ENCODE measurements around the gene TMEM207. TPM values are rescaled to one million over a fixed set of nuclear protein-coding genes. Genes with fewer than 3 reads are reported as not detected.

TMEM207 gene
- polyA plus RNA-seq, 1 of the 3 experiments (the other 2 are of a cell fraction) = not detected

GRCh38 chr3:190444006-190444405 is 5.7 kb downstream of the TMEM207 start:
- Histone ChIP-seq H3K4me2 (no peak overlapping the region), H3K27me3 (ENCODE audit: insufficient read depth) (peaks cover 5% of the 10 kb centered on the region; the same call in 1 of the 2 replicates), H3K4me1 (ENCODE audit: control insufficient read depth in 1 of 2, insufficient read depth in 2 of 2, low read depth in 1 of 2, low read length in 1 of 2) (no peaks in the 10 kb centered on the region; a peak in 1 of 4 replicates), H3K9me2 (no peaks in the 10 kb centered on the region), H2AFZ (ENCODE audit: low read depth) (no peak overlapping the region), H3K27ac (ENCODE audit: low read depth in 2 of 2, low read length in 1 of 2) (no peak overlapping the region), H3K9me3 (no peaks in the 10 kb centered on the region), H3K36me3 (replicated peaks in 1 of 2; ENCODE audit: control insufficient read depth in 1 of 2, insufficient read depth in 2 of 2, low read length in 1 of 2) (no peaks in the 10 kb centered on the region), H4K20me1 (ENCODE audit: insufficient read depth) (no peaks in the 10 kb centered on the region), H3K79me2 (ENCODE audit: insufficient read depth) (no peaks in the 10 kb centered on the region), H3K9ac (no peak overlapping the region), H3F3A (replicated peaks; ENCODE audit: insufficient read depth) (no peaks in the 10 kb centered on the region), H3K4me3 (ENCODE audit: low read depth in 2 of 2, low read length in 1 of 2) (no peak overlapping the region)
- DNase-seq = no peak
- WGBS (ENCODE audit: low lambda C conversion rate) = 35% methylated on average over 6 of the region's 6 CpGs
- ChIA-PET CTCF (no interaction called here), POLR2A (no interaction called here)
- TF ChIP-seq POLR2AphosphoS5 (IDR thresholded peaks at IDR 0.05; ENCODE audit: low read depth, low read length) (no peak), ZBTB33 (IDR thresholded peaks at IDR 0.05; ENCODE audit: borderline replicate concordance, low read depth) (no peak), SIN3A (IDR thresholded peaks at IDR 0.05; ENCODE audit: borderline replicate concordance, low read depth, low read length) (no peak), PBX3 (IDR thresholded peaks at IDR 0.05) (no peak)

- Histone ChIP-seq H3K4me1 (ENCODE audit: control insufficient read depth in 1 of 2, insufficient read depth in 2 of 2, low read depth in 1 of 2, low read length in 1 of 2) (no peaks in the 10 kb centered on the region; a peak in 1 of 4 replicates), H3K36me3 (replicated peaks in 1 of 2; ENCODE audit: control insufficient read depth in 1 of 2, insufficient read depth in 2 of 2, low read length in 1 of 2) (no peaks in the 10 kb centered on the region), H3K9ac (no peak overlapping the region), H3K27ac (ENCODE audit: low read depth in 2 of 2, low read length in 1 of 2) (no peak overlapping the region), H3K4me3 (ENCODE audit: low read depth in 2 of 2, low read length in 1 of 2) (no peak overlapping the region), H3K9me3 (no peaks in the 10 kb centered on the region), H2AFZ (ENCODE audit: low read depth) (no peak overlapping the region), H3K9me2 (no peaks in the 10 kb centered on the region), H4K20me1 (ENCODE audit: insufficient read depth) (no peaks in the 10 kb centered on the region), H3K79me2 (ENCODE audit: insufficient read depth) (no peaks in the 10 kb centered on the region), H3K4me2 (no peak overlapping the region), H3F3A (replicated peaks; ENCODE audit: insufficient read depth) (no peaks in the 10 kb centered on the region), H3K27me3 (ENCODE audit: insufficient read depth) (peaks cover 5% of the 10 kb centered on the region; the same call in 1 of the 2 replicates)
- CTCF ChIA-PET = no interaction called here
- DNase-seq = no peak
- 19% methylated on average over 3 of the region's 3 CpGs for WGBS (ENCODE audit: low lambda C conversion rate)
- POLR2A ChIA-PET = no interaction called here
- TF ChIP-seq CTCF (IDR thresholded peaks at IDR 0.05) (peak; percentile 53), NRF1 (IDR thresholded peaks at IDR 0.05; ENCODE audit: low read depth, low read length) (no peak)
Observed at GRCh38 chr3:190443257-190443656, 6.4 kb downstream of the TMEM207 start.

All from SK-N-SH (cell line).